ENCODE results near the gene MFSD12. TPM values are rescaled to one million over a fixed set of nuclear protein-coding genes. Genes with fewer than 3 reads are reported as not detected.

Gene MFSD12
- total and polyA plus RNA-seq, 2 experiments from 2014 or later, result 35.3 to 91.1 TPM

DNA sequence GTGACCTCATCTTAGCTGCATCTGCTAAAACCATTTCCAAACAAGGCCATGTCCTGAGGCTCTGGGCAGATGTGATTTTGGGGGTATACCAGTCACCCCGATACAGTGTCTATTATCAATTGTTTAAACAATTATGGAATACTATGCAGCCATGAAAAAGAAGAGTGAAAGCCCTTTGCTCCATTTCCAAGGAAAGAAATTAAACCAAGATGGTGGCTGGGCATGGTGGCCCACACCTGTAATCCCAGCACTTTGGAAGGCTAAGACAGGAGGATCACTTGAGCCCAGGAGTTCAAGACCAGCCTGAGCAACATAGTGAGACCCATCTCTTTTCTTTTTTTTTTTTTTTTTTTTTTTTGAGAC lies 17.6 kb downstream of the MFSD12 start:
- Histone ChIP-seq H3K9me2 (ENCODE audit: insufficient read depth) (no peaks in the 10 kb centered on the region), H3K79me2 (replicated peaks; ENCODE audit: insufficient read depth) (no peaks in the 10 kb centered on the region), H3K36me3 (ENCODE audit: insufficient read depth) (no peaks in the 10 kb centered on the region), H3K4me1 (ENCODE audit: insufficient read depth) (no peaks in the 10 kb centered on the region), H3K4me2 (no peak overlapping the region), H3K27ac (ENCODE audit: low read depth) (no peak overlapping the region), H2AFZ (no peak overlapping the region), H3F3A (replicated peaks; ENCODE audit: low read depth) (peaks cover 7% of the 10 kb centered on the region; the same call in 1 of the 2 replicates), H3K4me3 (no peak overlapping the region), H4K20me1 (replicated peaks; ENCODE audit: insufficient read depth) (no peaks in the 10 kb centered on the region; the same call in 1 of the 2 replicates), H3K27me3 (ENCODE audit: insufficient read depth) (no peaks in the 10 kb centered on the region)
- Mint-ChIP-seq H3K4me3 (no peak overlapping the region; the same call in 2 of the 3 replicates), H3K36me3 (ENCODE audit: low read depth) (peaks cover 19% of the 10 kb centered on the region), H3K4me1 (peaks cover 10% of the 10 kb centered on the region; the same call in 2 of the 3 replicates), H3K27ac (no peak overlapping the region; the same call in 1 of the 2 replicates), H3K27me3 (ENCODE audit: insufficient read depth, low read depth, poor library complexity) (peaks cover 20% of the 10 kb centered on the region), H3K9me3 (0 out of 3 replicates have a peak, but pooled peaks cover 3% of the 10 kb centered on the region)
- peak; percentile 33; the same call in 1 of the 2 replicates for TF ChIP-seq POLR2AphosphoS5 (IDR thresholded peaks at IDR 0.05; ENCODE audit: low read depth)
- no peak for TF ChIP-seq ZNF114 (CRISPR knock-in tag; IDR thresholded peaks at IDR 0.05)
- no peak for ATAC-seq
- DNase-seq (ENCODE audit: low spot score), result no peak

DNA sequence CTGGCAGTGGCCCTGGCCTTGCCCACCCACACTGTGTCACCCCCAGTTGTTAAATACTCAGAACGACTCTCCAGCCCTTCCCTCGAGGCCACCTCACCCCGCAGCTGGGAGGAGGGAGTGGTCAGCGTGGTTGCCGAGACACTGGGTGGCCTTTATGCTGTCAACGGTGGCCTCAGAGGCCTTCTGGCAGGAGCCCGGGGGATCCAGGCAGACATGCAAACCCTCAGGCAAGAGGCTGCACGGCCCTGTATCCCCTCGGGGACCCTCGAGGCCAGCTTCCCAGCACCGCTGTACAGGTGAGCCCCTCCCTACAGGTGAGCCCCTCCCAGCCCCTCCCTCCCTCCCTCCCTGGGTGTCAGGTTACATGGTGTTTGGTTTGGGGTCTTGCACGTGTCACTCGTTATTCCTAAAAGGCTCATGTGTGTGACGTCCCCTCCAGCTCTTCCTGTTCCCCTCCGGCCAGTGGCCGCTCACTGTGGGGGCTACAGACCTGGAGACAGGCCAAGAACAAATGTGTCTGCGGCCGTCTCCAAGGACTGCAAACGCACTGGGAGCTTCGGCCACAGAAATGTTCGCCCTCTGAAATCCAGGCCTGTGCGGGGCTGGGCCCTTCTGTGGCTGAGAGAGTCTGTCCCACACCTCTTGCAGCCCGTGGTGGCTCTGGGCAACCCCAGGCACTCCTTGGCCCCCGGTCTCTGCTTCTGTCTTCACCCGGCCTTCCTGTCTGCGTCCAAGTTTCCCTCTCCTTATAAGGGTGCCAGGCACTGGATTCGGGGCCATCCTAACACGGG lies 18.2 kb downstream of the MFSD12 start, which contains the start of gene TEKTIP1:
TEKTIP1 (plus strand) TSS at position 210 of the 791 bp plus-strand sequence; CDS start at position 214, 4 bp downstream.
- peak within 1 kb of the TSS; percentile 26; the same call in 1 of the 2 replicates for H3K4me2 ChIP-seq
- Mint-ChIP-seq H3K4me1 (peaks cover 10% of the 10 kb centered on the region; the same call in 2 of the 3 replicates), H3K36me3 (ENCODE audit: low read depth) (peaks cover 24% of the 10 kb centered on the region), H3K4me3 (no peak within 1 kb of the TSS; the same call in 2 of the 3 replicates), H3K27ac (no peak within 1 kb of the TSS; the same call in 1 of the 2 replicates), H3K27me3 (ENCODE audit: insufficient read depth, low read depth, poor library complexity) (peaks cover 23% of the 10 kb centered on the region), H3K9me3 (0 out of 3 replicates have a peak, but pooled peaks cover 3% of the 10 kb centered on the region)
- no peak within 1 kb of the TSS for H3K4me3 ChIP-seq
- no peaks in the 10 kb centered on the region for H3K27me3 ChIP-seq (ENCODE audit: insufficient read depth)
- DNase-seq (ENCODE audit: low spot score) (peak; percentile 51), ATAC-seq (peak; percentile 56)
- H3K4me1 ChIP-seq (ENCODE audit: insufficient read depth), result no peaks in the 10 kb centered on the region
- no peak within 1 kb of the TSS for H2AFZ ChIP-seq
- H3F3A ChIP-seq (replicated peaks; ENCODE audit: low read depth), result peaks cover 7% of the 10 kb centered on the region; the same call in 1 of the 2 replicates
- no peaks in the 10 kb centered on the region for H3K36me3 ChIP-seq (ENCODE audit: insufficient read depth)
- H3K27ac ChIP-seq (ENCODE audit: low read depth), result no peak within 1 kb of the TSS
- no peaks in the 10 kb centered on the region; the same call in 1 of the 2 replicates for H4K20me1 ChIP-seq (replicated peaks; ENCODE audit: insufficient read depth)
- TF ChIP-seq, protein P1, sequence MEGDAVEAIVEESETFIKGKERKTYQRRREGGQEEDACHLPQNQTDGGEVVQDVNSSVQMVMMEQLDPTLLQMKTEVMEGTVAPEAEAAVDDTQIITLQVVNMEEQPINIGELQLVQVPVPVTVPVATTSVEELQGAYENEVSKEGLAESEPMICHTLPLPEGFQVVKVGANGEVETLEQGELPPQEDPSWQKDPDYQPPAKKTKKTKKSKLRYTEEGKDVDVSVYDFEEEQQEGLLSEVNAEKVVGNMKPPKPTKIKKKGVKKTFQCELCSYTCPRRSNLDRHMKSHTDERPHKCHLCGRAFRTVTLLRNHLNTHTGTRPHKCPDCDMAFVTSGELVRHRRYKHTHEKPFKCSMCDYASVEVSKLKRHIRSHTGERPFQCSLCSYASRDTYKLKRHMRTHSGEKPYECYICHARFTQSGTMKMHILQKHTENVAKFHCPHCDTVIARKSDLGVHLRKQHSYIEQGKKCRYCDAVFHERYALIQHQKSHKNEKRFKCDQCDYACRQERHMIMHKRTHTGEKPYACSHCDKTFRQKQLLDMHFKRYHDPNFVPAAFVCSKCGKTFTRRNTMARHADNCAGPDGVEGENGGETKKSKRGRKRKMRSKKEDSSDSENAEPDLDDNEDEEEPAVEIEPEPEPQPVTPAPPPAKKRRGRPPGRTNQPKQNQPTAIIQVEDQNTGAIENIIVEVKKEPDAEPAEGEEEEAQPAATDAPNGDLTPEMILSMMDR (conservative IDR thresholded peaks at IDR 0.05; ENCODE audit: low read depth in 2 of 2), result no peak
- TF ChIP-seq NANOG (IDR thresholded peaks at IDR 0.05; ENCODE audit: borderline replicate concordance), result no peak
- no peak for TF ChIP-seq EZH2phosphoT487 (IDR thresholded peaks at IDR 0.05; ENCODE audit: unreplicated experiment)
- TF ChIP-seq POLR2AphosphoS5 (IDR thresholded peaks at IDR 0.05; ENCODE audit: low read depth), result no peak
- H3K9me2 ChIP-seq (ENCODE audit: insufficient read depth), result no peaks in the 10 kb centered on the region
- H3K79me2 ChIP-seq (replicated peaks; ENCODE audit: insufficient read depth), result no peaks in the 10 kb centered on the region

All from GM23338 (cell line).